ENCODE data around the gene CREB3. TPM values are rescaled to one million over a fixed set of nuclear protein-coding genes. Genes with fewer than 3 reads are reported as not detected.

The CREB3 gene
- total and polyA plus RNA-seq, 12 donors, result 47.0 to 142 (median 59.0) TPM

DNA sequence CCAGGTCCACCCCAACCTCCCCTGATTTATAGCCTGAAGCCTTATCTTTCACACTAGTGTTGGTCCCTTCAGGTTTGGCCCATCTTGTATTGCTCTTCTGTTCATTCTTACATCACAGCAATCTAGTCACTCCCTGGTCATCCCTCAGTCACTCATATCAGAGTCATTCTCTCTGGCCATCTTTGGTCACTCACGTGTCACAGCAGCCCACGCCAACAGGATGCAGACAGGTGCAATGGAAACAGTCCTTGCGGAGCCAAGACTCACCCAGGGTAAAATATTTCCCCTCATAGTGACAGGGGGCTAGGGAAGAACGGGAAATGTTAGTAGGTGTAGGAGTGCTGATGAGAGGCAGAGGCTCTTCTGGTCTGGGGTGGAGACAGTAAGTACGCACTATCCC, 21.0 kb downstream of the CREB3 start:
- Histone ChIP-seq H3K4me3 (no peak overlapping the region), H3K27me3 (no peaks in the 10 kb centered on the region), H3K9me3 (replicated peaks in 1 of 3) (no peaks in the 10 kb centered on the region), H3K27ac (no peak overlapping the region), H3K4me1 (replicated peaks in 1 of 2) (peaks cover 19 to 32% of the 10 kb centered on the region in 2 donors), H3K36me3 (replicated peaks in 1 of 2) (peaks cover 0 to 40% of the 10 kb centered on the region in 2 donors)
- TF ChIP-seq POLR2A (IDR thresholded peaks at IDR 0.05), result no peak
- TF ChIP-seq, protein P1, sequence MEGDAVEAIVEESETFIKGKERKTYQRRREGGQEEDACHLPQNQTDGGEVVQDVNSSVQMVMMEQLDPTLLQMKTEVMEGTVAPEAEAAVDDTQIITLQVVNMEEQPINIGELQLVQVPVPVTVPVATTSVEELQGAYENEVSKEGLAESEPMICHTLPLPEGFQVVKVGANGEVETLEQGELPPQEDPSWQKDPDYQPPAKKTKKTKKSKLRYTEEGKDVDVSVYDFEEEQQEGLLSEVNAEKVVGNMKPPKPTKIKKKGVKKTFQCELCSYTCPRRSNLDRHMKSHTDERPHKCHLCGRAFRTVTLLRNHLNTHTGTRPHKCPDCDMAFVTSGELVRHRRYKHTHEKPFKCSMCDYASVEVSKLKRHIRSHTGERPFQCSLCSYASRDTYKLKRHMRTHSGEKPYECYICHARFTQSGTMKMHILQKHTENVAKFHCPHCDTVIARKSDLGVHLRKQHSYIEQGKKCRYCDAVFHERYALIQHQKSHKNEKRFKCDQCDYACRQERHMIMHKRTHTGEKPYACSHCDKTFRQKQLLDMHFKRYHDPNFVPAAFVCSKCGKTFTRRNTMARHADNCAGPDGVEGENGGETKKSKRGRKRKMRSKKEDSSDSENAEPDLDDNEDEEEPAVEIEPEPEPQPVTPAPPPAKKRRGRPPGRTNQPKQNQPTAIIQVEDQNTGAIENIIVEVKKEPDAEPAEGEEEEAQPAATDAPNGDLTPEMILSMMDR (IDR thresholded peaks at IDR 0.05), result no peak
- intact Hi-C loops (cut with DNase I), result no loop called here
- no peak for DNase-seq
- 90 to 94% (median 90%) methylated on average over 5 of the region's 5 CpGs for WGBS, 4 donors

DNA sequence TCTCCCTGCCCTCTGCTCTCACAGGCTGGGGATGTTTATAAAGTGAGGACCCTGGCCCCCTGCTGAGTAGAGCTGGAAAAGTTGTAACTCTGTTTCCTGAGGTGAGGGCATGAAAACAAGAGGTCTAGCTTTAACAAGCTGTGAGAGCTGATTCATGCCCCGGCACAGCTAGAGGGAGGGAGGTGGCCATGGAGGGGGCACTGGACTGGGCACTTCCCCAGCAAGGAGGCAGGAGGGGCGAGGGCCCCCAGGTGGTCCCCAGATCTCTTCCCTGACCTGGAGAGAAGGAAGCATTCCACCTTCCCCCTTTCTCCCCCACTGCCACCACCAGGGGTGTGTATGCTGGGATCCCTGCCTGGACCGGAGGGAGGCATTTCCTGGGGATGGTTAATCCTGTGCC, 21.8 kb downstream of the CREB3 start, which contains the start of gene MSMP:
MSMP (minus strand) TSS at position 13 of the 400 bp plus-strand sequence. CDS start 147 bp downstream, outside the sequence.
- intact Hi-C loops (cut with DNase I), result no loop called here
- H3K4me1 ChIP-seq (replicated peaks in 1 of 2), result peaks cover 19 to 37% of the 10 kb centered on the region in 2 donors
- WGBS, 4 donors, result 27 to 53% (median 49%) methylated on average over 2 to 3 of the region's 3 CpGs
- H3K9me3 ChIP-seq (replicated peaks in 1 of 3), result no peaks in the 10 kb centered on the region
- H3K27me3 ChIP-seq, result no peaks in the 10 kb centered on the region
- TF ChIP-seq, protein P1 (IDR thresholded peaks at IDR 0.05), result no peak
- no peak for TF ChIP-seq POLR2A (IDR thresholded peaks at IDR 0.05)
- peaks cover 0 to 40% of the 10 kb centered on the region in 2 donors for H3K36me3 ChIP-seq (replicated peaks in 1 of 2)
- no peak within 1 kb of the TSS for H3K4me3 ChIP-seq
- no peak within 1 kb of the TSS for H3K27ac ChIP-seq
- DNase-seq, result no peak

DNA sequence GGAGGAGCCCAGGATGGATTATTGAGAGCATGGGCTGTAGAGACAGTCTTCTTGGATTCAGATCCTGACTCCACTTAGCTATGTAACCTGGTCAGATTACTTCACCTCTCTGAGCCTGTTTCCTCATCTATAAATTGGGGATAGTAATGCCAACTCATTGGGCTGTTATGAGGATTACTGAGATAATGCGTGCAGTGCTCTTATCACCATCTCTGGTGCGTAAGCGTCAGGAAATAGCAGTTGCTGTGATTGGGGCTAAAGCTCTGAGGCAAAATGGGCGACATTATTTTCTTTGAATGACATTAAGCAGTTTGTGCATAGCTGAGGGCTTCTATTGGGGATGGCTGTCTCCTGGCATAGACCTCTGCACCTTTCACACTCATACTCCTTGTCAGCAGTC, 22.6 kb downstream of the CREB3 start:
- H3K27ac ChIP-seq, result no peak overlapping the region
- no peak for TF ChIP-seq POLR2A (IDR thresholded peaks at IDR 0.05)
- TF ChIP-seq, protein P1 (IDR thresholded peaks at IDR 0.05), result no peak
- intact Hi-C loops (cut with DNase I), result no loop called here
- H3K4me1 ChIP-seq (replicated peaks in 1 of 2), result peaks cover 13 to 32% of the 10 kb centered on the region in 2 donors
- H3K27me3 ChIP-seq, result no peaks in the 10 kb centered on the region
- 94 to 100% (median 96%) methylated on average over 4 of the region's 4 CpGs for WGBS, 4 donors
- DNase-seq, result peak in 1 of 7 donors; percentile 0
- no peaks in the 10 kb centered on the region for H3K9me3 ChIP-seq (replicated peaks in 1 of 3)
- no peak overlapping the region for H3K4me3 ChIP-seq
- peaks cover 0 to 40% of the 10 kb centered on the region in 2 donors for H3K36me3 ChIP-seq (replicated peaks in 1 of 2)

DNA sequence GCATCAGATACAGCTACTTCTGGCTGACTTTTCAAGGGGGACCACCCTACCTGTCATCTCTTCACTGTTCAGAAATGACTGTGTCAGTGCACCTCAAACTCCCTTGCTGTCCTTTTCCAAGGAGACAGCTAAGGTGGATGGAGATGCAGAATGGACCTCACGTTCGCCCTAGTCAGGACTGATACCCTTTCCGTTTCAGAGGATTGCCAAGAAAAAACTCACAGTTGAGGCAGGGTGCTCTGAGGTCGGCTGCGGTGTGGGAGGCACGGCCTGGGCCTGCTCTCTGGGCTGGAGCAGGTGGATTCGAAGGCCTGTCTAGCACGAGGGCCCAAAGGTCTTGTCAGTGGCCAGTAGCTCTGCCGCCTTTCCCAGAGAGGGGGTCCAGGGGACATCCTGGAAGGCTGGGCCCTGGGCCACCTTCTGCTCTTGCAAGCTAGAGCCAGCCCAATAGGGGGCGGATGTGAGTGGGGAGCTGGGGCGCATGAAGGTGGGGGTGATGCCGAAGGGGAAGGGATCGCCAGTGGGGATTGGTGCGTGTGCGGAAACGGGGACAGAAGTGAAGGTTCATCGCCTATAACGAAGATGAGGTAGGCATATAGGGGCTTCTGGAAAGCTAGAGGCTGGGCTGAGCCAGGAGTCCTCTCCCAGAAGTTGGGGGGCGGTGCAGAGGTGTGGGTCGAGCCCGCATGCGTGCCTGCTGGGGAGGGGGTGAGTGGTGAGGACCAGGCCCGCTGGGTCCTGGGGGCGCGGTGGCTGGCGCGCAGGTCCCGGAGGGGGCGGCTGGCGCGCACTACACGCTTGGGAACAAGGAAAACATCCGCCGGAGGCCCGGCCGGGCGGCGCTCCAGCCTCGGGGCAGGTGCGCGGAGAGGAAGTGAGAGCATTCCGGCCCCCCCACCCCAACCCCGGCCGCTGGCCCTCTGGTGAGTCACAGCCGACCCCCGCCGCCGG, 24.1 kb downstream of the CREB3 start:
- H3K9me3 ChIP-seq (replicated peaks in 1 of 3), result no peaks in the 10 kb centered on the region
- WGBS, 4 donors, result 9 to 36% (median 18%) methylated on average over 14 to 48 of the region's 48 CpGs
- H3K4me3 ChIP-seq, result peak overlapping the region in 3 of 4 donors; percentile 12 to 67 (median 58)
- peak overlapping the region in 4 of 5 donors; percentile 74 to 91 (median 84) for H3K27ac ChIP-seq
- intact Hi-C loops (cut with DNase I), result no loop called here
- DNase-seq, result peak; percentile 62 to 84 (median 75)
- peak in 1 of 2 donors; percentile 26 for TF ChIP-seq POLR2A (IDR thresholded peaks at IDR 0.05)
- TF ChIP-seq, protein P1 (IDR thresholded peaks at IDR 0.05), result peak; percentile 35 to 70 (median 56)
- H3K27me3 ChIP-seq, result no peaks in the 10 kb centered on the region
- H3K36me3 ChIP-seq (replicated peaks in 1 of 2), result peaks cover 0 to 30% of the 10 kb centered on the region in 2 donors
- peaks cover 12 to 28% of the 10 kb centered on the region in 2 donors for H3K4me1 ChIP-seq (replicated peaks in 1 of 2)

Measured in adrenal gland (tissue), 12 donors.